ENCODE results near the gene ATP10A.

- TF ChIP-seq SPI1 (IDR thresholded peaks at IDR 0.05; ENCODE audit: low read depth, low read length) (no peak), TAF1 (IDR thresholded peaks at IDR 0.05; ENCODE audit: low read depth, low read length) (no peak), POLR2A (IDR thresholded peaks at IDR 0.05; ENCODE audit: low read depth, low read length) (no peak), POLR2AphosphoS5 (IDR thresholded peaks at IDR 0.05; ENCODE audit: low read depth, low read length) (no peak)
These were observed 86.1 kb downstream of the ATP10A start for GRCh38 chr15:25777037-25777436.
